IPS DF 4.7 (cell line): ENCODE data around the gene ASAP2.

Source experiments
- DNase-seq: peaks from one replicate; pipeline ENCODE4 v3.0.0-alpha.2; 2013; ENCODE audit warnings: low spot score; ENCODE audit errors: extremely low read depth

ASAP2 gene

DNA sequence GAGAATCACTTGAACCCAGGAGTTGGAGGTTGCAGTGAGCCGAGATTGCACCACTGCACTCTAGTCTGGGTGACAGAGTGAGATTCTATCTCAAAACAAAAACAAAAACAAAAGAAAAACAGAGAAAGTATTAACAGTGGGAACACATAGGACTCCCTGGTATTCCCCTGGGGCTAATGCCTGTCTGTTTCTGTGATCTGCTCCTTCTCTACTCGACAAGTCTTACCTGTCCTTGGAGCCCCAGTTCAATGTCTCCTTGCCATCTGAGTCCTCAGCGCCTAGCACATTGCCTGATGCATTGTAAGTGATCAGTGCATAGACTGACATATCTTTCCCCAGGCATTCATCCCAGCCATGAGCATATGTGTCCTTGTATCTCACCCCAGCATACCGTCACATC lies 85.8 kb downstream of the ASAP2 start:
- no peak for DNase-seq

- DNase-seq: no peak
These were observed 88.2 kb downstream of the ASAP2 start for GRCh38 chr2:9294764-9295163.

DNA sequence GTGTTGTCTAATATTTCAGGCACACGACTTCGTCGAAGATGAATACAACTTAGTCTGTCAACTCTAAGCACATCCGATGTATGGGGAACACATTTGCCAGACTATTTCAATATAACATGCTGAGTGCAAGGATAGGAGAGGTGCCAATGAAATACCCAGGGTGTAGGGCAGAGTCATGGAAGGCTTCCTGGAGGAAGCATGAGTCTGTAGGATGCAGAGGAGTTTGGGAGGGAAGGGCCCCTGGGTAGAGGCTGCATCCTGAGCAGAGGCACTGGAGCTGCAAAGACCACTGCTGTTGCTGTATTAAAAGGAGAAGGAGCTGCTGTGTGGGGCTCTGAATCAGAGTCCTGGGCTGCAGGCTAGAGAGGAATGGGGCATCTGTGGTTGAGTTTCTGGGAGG lies 89.9 kb downstream of the ASAP2 start:
- no peak for DNase-seq

DNA sequence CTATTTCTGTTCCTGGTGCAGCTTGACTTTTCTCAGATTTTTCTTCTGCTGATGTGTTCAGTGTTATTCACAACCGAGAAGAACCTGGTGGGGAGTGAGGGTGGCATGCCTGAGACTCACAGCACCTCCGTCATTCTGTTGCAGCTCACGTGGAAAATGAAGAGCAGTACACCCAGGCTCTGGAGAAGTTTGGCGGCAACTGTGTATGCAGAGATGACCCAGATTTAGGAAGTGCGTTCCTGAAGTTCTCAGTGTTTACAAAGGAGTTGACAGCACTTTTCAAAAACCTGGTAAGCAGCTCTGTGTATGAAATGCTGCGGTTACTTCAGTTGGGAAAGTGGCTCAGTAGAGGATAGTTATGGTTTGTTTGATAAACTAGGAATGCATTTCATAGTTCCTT lies 90.5 kb downstream of the ASAP2 start:
- DNase-seq: no peak

DNA sequence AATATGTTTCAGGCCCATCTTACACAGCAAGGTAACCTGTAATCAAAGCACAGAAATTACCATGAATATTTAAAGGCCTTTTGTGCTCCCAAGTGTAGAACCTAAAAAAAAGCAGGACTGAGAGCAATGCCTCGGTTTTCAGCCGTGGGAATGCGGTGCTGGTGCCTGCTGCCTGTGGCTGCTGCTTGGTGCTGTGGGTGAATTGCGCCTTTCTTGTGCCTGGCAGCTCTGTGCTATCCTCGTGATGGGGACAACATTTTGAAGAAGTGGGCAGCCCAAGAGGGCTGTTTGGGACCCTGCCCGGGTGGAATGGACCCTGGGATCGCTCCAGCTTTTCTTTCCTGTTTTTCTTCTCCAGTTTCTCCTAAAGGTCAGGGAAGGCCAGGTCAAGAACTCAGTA lies 91.2 kb downstream of the ASAP2 start:
- DNase-seq: no peak

DNA sequence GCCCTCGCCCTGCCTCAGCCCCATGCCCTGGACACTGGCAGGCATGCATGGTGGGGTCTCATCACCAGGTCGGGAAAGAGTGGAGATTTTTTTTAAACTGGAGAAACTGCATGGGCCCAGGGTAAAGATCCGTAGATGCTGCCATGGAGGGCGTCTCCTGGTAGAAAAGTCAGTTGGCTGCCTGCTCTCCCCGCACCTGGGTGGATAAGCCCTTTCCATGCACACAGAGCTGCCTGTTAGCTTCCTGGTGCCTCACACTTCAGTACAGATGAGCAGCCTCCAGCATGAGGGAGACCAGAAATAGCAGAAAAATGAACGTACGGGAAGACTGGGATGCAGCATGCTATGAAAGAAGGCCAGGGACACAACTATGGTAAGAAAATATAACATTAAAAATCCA lies 92.0 kb downstream of the ASAP2 start:
- DNase-seq: no peak

DNA sequence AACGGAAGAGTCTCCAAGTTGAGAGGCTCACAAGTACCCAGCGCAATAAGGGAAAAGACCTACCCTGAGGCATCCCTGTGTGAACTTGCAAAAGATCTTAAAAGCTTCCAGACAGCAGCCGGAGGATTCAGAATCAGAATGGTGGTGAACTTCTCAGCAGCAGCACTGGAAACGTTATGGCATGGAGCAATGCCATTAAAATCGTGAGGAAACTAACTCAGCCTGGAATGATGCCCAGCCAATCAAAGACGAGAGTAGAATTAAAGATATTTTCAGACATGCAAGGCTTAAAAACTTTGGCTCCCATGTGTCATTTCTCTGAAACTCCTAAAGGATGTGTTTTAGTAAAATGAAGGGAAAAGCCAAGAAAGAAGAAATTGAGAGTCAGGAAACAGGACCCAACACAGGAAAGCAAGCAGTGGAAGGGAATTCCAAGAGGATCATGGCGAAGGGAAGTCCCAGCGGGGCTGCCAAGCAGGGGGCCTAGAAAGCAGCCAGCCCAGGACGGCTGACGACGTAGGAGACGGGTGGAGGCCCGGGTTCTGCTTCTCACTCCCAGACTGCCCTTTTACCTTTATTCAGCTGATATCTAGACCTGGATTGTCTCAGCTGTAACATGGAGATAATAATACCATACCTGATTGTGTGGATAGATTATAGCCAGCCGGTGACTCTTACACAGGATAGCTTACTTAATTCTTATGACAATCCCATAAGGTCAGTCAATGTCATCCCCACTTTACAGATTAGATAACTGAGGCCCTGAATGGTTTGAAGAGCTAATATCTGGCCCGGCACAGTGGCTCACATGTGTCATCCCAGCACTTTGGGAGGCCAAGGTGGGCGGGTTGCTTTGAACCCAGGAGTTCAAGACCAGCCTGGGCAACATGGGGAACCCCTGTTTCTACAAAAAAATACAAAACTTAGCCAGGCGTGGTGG lies 92.8 kb downstream of the ASAP2 start:
- DNase-seq: no peak

- DNase-seq: no peak
These were observed 93.6 kb downstream of the ASAP2 start for GRCh38 chr2:9300214-9300613.

GRCh38 chr2:9300829-9301453 lies 94.3 kb downstream of the ASAP2 start:
- no peak for DNase-seq

GRCh38 chr2:9302755-9303154 lies 96.1 kb downstream of the ASAP2 start:
- DNase-seq: no peak

DNA sequence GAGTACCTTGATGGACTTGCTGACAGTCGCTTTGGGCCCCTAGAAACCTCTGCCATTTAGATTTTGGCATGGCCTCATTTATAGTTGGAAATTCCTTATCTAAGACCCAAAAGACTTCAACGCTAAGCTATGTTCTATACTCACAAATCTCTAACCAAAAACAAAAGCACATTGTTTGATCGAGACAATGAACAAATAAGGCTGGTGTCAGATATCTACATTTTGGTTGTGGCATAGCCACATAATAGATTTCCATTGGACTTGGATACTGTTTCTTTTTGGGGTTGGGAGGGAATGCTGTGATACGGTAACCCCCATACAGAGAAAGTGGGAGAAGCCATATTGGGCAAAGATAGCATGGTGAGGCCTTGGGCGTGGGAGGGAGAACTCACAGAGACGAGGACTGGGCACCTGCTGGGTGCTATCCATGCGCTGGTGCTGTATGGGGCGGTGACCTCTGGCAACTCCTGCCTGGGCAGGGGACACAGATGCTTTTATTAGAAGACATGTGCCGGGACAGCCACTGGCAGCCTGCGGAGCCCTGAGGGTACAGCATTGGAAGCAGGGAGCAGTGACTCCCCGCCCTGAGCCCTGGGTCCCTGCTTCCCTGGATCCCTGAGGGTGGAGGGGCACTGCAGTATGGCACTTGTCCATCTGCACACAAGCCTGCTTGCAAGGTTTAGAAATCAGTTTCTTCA lies 97.1 kb downstream of the ASAP2 start:
- no peak for DNase-seq

GRCh38 chr2:9306911-9307310 lies 100.3 kb downstream of the ASAP2 start:
- no peak for DNase-seq

DNA sequence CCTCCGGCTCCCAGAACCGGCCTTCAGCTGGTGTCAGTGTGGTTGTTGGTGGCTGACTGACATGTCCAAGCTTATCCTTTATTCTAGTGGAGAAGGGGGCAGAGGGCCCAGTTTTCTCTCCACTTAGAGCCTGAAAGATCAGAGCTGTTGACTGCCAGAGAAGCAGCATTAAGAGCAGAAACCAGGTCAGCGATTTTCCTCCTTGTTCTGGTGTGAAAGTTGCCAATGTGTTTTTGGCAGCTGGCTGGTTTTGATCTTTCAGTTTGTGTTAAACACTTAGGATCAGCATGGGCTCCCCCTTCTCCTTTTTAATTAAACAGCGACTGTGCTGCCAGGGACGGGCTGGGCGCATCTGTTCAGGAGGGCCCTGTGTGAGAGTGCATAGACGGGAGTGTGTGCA lies 100.9 kb downstream of the ASAP2 start:
- DNase-seq: no peak

- no peak for DNase-seq
These were observed 101.8 kb downstream of the ASAP2 start for GRCh38 chr2:9308186-9308955.

DNA sequence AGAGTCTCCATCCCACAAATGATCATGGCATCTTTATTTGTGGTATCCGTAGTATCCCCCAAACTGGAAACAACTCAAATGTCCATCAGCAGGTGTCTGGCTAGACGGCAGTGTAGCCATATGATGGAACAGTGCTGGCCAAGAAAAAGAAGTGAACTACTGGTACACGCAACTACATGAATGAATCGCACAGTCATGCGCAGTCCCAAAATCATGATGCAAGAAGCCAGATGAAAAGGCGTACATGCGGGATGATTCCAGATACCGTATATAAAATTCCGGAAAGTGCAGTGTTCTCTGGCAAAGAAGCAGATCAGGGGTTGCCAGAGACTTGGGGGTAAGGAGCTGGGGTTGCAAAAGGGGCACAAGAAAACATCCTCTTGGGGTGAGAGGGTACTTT lies 102.5 kb downstream of the ASAP2 start:
- no peak for DNase-seq

DNA sequence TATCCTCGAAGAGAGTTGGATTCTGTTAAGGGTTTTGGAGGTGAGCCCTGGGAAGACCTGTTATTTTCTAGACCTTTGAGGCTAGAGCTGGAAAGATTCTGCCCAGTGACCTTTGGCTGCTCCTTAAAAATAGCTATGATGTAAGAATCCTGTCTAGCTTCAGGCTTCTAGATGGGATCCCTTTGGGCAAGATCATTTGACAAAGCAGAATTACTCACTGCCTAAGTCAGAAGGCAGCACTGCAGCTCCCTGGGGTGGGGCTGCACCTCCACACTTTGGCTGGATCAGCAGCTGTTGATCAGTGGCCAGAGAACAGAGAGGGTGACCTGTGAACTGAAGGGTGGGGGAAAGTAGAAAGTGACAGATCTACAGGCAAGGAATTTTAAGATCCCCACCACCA lies 103.8 kb downstream of the ASAP2 start:
- no peak for DNase-seq

- no peak for DNase-seq
These were observed 104.2 kb downstream of the ASAP2 start for GRCh38 chr2:9310798-9311197.

GRCh38 chr2:9311488-9311887 lies 104.9 kb downstream of the ASAP2 start:
- DNase-seq: no peak

DNA sequence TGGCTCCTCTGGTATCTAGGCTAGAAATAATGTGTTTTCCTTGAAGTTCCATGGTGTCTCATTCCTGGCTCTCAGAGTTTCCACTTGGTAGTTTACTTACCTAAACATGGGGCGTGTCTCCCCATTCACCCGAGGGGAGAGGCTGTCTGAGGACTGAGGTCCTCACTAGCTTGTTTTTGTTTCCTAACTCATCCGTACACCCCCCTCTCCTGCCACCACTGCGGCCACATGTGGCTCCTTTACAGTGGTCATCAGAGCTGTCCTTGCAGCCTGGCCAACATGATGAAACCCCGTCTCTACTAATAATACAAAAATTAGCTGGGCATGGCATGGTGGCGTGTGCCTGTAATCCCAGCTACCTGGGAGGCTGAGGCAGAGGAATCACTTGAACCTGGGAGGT lies 106.0 kb downstream of the ASAP2 start:
- DNase-seq: no peak

GRCh38 chr2:9313443-9313842 lies 106.8 kb downstream of the ASAP2 start:
- no peak for DNase-seq

DNA sequence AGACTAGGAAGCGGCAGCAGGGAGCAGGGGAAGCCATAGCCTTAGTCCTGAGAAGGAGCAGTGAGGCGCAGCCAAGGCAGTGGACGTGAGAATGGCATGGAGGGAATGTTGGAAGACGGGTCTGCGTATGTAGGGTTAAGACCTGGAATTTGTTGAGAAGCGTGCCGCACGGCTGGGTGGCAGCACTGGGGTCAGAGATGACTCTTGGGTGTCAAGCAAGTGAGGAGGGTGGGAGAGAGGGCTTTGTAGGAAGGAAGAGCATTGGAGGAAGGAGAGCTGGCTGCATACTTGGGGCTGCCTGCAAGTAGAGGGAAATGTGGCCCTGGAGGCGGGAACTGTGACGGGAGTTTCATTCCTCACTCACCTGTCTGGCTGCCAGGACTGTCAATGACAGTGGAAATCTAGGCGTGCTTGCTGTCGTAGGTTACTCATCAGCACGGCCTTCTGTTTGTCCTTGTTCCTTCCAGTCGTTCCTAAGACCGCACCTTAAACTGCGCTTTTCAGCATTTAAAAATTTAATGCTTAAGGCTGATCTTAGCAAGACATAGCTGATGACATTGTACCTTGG lies 108.8 kb downstream of the ASAP2 start:
- no peak for DNase-seq
